Activated CD4-positive, alpha-beta memory T cell treated with anti-CD3 and anti-CD28 coated beads, Interleukin-2, amount 10 ng/mL, durations not matched to agents 7 days and 5 days (primary cell): ENCODE measurements around the gene QKI. TPM values are rescaled to one million over a fixed set of nuclear protein-coding genes. Genes with fewer than 3 reads are reported as not detected.
"Not testable (repeated sequence)": the region's sequence is repeated elsewhere in the genome, so short reads cannot be mapped to it uniquely, and the experiment has no call there.

Experiments
- CTCF ChIA-PET: fragments of 350-600 bp; sonication (Branson Sonifier 250); formaldehyde crosslinking; loops from one replicate; lab custom pipeline; 2021; ENCODE audit warnings: antibody characterized with exemption, inconsistent platforms; lab: Charles Lee
- POLR2A ChIA-PET: fragments of 350-600 bp; sonication (Branson Sonifier 250); formaldehyde crosslinking; loops from one replicate; lab custom pipeline; 2021; ENCODE audit warnings: antibody characterized with exemption; lab: Charles Lee
- DNase-seq: peaks from one replicate; pipeline ENCODE4 v3.0.0-alpha.2; 2020
- H3K27ac Mint-ChIP-seq: one replicate; pipeline ENCODE4 v1.8.0; 2021; ENCODE audit warnings: mild to moderate bottlenecking, mixed read lengths
- H3K27me3 Mint-ChIP-seq: one replicate; pipeline ENCODE4 v1.8.0; 2021; ENCODE audit warnings: mixed read lengths
- H3K36me3 Mint-ChIP-seq: one replicate; pipeline ENCODE4 v1.8.0; 2021; ENCODE audit warnings: low read depth, mixed read lengths
- H3K4me1 Mint-ChIP-seq: one replicate; pipeline ENCODE4 v1.8.0; 2021; ENCODE audit warnings: mixed read lengths
- H3K4me3 Mint-ChIP-seq: one replicate; pipeline ENCODE4 v1.8.0; 2021; ENCODE audit warnings: mild to moderate bottlenecking, mixed read lengths
- H3K9me3 Mint-ChIP-seq: one replicate; pipeline ENCODE4 v1.8.0; 2021; ENCODE audit warnings: mixed read lengths
- total RNA-seq, 2 experiments: library from RNA; stranded (reverse); gene quantifications; one replicate each; pipeline ENCODE4 v1.2.3, GENCODE V29; 2021

QKI gene
- total RNA-seq, 2 experiments from 2014 or later, result 67.6 to 74.6 TPM

GRCh38 chr6:163420289-163420614 is 5.7 kb downstream of the QKI start:
- ChIA-PET CTCF (interaction anchor here (0.6 kb wide), 1 partner anchor 96 kb away, joined by 3 read pairs; no protein-coding TSS in a partner anchor), POLR2A (interaction anchor here (0.7 kb wide), 1 partner anchor 40 kb away, joined by 3 read pairs; no protein-coding TSS in a partner anchor)
- H3K4me3 Mint-ChIP-seq, result no peak overlapping the region
- DNase-seq, result no peak
- no peak overlapping the region for H3K27ac Mint-ChIP-seq
- H3K36me3 Mint-ChIP-seq, result no peaks in the 10 kb centered on the region
- no peaks in the 10 kb centered on the region for H3K9me3 Mint-ChIP-seq
- H3K4me1 Mint-ChIP-seq, result peaks cover 35% of the 10 kb centered on the region
- H3K27me3 Mint-ChIP-seq, result no peaks in the 10 kb centered on the region

DNA sequence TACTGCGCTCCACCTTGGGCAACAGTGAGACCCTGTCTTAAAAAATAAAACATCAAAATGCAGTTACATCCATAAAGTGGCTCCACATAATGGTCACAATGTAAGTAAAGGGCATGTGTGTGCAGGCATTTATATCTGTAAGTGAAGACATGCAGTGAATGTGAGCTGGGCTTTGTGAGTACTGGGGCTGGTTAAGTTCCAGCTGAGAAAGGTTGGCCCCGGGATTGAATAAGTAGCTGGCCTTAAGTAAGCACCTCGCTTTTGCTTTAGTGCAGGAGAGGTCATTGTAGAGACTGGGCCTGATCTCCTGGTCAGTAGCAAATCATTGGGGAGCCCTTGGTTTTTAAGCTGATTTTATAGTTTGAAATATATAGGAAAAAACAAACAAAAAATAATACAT is 8.0 kb downstream of the QKI start:
- Mint-ChIP-seq H3K27ac (no peak overlapping the region), H3K4me1 (peaks cover 25% of the 10 kb centered on the region), H3K27me3 (no peaks in the 10 kb centered on the region), H3K9me3 (no peaks in the 10 kb centered on the region), H3K36me3 (no peaks in the 10 kb centered on the region), H3K4me3 (no peak overlapping the region)
- POLR2A ChIA-PET, result no interaction called here
- no peak for DNase-seq
- CTCF ChIA-PET, result no interaction called here

DNA sequence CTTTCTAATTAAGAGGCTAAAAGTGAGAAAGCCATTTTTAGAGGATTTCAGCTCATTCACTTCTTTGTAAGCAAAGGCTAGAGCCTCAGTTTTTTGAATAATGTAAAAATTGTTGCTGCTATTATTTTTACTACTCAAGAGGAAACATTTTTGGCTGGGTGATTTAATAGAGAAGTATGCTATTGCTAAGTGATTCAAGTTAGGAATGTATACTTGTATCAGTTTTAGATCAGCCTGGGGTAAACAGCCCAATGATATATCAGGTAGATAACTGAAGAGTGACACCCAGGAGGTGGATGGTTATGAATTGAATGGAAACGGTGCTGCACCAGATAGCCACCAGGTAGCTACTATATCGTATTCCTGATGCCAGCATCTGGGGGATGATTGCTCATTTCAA is 9.2 kb downstream of the QKI start:
- Mint-ChIP-seq H3K27ac (no peak overlapping the region), H3K4me1 (peaks cover 16% of the 10 kb centered on the region), H3K27me3 (no peaks in the 10 kb centered on the region), H3K4me3 (no peak overlapping the region), H3K36me3 (no peaks in the 10 kb centered on the region), H3K9me3 (no peaks in the 10 kb centered on the region)
- no peak for DNase-seq
- ChIA-PET POLR2A (no interaction called here), CTCF (no interaction called here)

DNA sequence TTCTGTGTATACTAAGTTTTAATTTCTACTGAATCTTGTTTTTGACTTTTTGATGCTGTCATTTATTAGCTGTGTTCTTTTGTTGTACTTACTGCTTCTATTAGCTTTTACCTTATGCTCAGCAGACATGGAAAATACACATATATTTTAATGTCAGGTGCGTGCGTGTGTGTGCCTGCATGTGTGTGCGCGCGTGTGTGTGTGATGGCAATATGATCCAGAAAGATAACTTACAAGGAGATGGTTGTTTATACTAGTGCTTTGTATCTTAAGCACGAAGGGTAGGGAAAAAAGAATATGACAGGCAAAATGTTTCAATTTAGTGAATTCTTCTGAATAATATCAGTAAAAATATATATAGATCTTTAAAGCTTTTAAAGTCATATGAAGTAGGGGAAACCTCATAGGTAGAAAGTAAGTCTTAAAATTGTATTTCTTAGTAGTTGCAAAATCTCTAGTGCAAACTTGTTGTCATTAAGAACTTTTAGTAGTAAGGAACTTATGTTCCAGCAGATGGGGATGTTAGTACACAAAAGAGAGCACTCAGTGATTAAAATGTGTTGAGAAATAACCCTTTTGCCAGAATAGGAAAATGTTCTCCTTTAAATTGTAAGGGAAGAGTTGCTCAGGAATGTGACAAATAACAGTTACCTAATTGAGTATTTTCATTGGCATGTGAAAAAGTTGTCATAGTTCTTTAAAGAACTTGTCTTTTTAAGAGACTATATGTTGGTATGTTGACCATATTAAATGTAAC is 13.2 kb downstream of the QKI start:
- POLR2A ChIA-PET, result no interaction called here
- H3K36me3 Mint-ChIP-seq, result no peaks in the 10 kb centered on the region
- DNase-seq, result no peak
- peaks cover 1% of the 10 kb centered on the region for H3K4me1 Mint-ChIP-seq
- no peaks in the 10 kb centered on the region for H3K9me3 Mint-ChIP-seq
- no peak overlapping the region for H3K27ac Mint-ChIP-seq
- no peak overlapping the region for H3K4me3 Mint-ChIP-seq
- no peaks in the 10 kb centered on the region for H3K27me3 Mint-ChIP-seq
- CTCF ChIA-PET, result interaction anchor here (0.6 kb wide), 1 partner anchor 434 kb away, joined by 3 read pairs; no protein-coding TSS in a partner anchor

- no peaks in the 10 kb centered on the region for H3K36me3 Mint-ChIP-seq
- ChIA-PET POLR2A (no interaction called here), CTCF (interaction anchor here (1.0 kb wide), 1 partner anchor 126 kb away, joined by 3 read pairs; no protein-coding TSS in a partner anchor)
- peaks cover 2% of the 10 kb centered on the region for H3K4me1 Mint-ChIP-seq
- no peaks in the 10 kb centered on the region for H3K27me3 Mint-ChIP-seq
- H3K27ac Mint-ChIP-seq, result no peak overlapping the region
- DNase-seq, result no peak
- H3K9me3 Mint-ChIP-seq, result no peaks in the 10 kb centered on the region
- H3K4me3 Mint-ChIP-seq, result no peak overlapping the region
These were observed 13.9 kb downstream of the QKI start for GRCh38 chr6:163428373-163428772.

GRCh38 chr6:163429858-163430448 is 15.4 kb downstream of the QKI start:
- peaks cover 2% of the 10 kb centered on the region for H3K4me1 Mint-ChIP-seq
- ChIA-PET POLR2A (interaction anchor here (1.0 kb wide), 1 partner anchor 15 kb away, joined by 3 read pairs; no protein-coding TSS in a partner anchor), CTCF (no interaction called here)
- no peak for DNase-seq
- no peak overlapping the region for H3K4me3 Mint-ChIP-seq
- H3K36me3 Mint-ChIP-seq, result no peaks in the 10 kb centered on the region
- no peaks in the 10 kb centered on the region for H3K9me3 Mint-ChIP-seq
- no peaks in the 10 kb centered on the region for H3K27me3 Mint-ChIP-seq
- H3K27ac Mint-ChIP-seq, result no peak overlapping the region

DNA sequence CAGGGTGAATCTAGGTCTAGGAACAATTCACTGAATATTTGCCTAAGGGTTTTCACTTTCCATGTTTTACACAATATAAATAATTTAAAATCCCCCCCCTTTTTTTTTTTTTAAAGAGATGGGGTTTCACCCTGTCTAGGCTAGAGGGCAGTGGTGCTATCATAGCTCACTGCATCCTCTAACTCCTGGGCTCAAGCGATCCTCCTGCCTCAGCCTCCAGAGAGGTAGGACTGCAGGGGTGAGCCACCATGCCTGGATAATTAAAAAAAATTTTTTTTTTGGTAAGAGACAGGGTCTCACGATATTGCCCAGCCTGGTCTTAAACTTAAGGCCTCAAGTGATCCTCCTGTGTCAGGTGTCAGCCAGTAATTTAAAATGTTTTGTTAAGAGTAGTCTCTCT is 17.8 kb downstream of the QKI start:
- Mint-ChIP-seq H3K36me3 (no peaks in the 10 kb centered on the region), H3K4me1 (peaks cover 3% of the 10 kb centered on the region), H3K4me3 (no peak overlapping the region), H3K9me3 (no peaks in the 10 kb centered on the region), H3K27me3 (no peaks in the 10 kb centered on the region), H3K27ac (no peak overlapping the region)
- no peak for DNase-seq
- ChIA-PET POLR2A (no interaction called here), CTCF (no interaction called here)

DNA sequence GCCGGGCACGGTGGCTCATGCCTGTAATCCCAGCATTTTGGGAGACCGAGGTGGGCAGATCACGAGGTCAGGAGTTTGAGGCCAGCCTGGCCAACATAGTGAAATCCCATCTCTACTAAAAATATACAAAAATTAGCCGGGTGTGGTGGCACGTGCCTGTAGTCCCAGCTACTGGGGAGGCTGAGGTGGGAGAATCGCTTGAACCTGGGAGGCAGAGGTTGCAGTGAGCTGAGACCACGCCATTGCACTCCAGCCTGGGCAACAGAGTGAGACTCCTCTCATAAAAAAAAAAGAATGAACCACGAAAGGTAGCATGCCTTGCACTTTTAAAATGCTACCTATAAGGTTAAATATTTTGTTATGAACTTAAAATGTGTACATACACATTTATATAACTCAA is 19.0 kb downstream of the QKI start:
- POLR2A ChIA-PET, H3K36me3 Mint-ChIP-seq, CTCF ChIA-PET: not testable (repeated sequence)

DNA sequence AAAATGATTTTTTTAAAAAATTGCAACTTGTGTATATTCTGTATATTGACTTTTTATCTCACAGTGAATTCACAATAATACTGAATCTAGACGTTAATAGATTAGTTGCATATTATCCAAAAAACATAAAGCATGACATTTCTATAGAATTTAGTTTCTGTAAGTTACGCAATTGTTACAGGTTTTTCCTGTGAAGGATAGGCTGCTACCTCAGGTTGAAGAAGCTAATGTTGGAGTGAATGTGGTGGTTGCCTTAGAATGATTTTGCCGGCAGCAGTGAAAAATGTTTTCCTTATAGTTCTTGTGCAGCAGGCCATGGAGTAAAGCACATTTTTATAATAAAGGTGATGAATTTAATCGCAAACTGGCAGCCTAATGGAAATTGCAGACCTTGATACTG is 20.5 kb downstream of the QKI start:
- Mint-ChIP-seq H3K36me3 (no peaks in the 10 kb centered on the region), H3K27ac (peak overlapping the region; percentile 8), H3K9me3 (no peaks in the 10 kb centered on the region), H3K4me3 (no peak overlapping the region), H3K27me3 (no peaks in the 10 kb centered on the region), H3K4me1 (peaks cover 12% of the 10 kb centered on the region)
- CTCF ChIA-PET, result no interaction called here
- POLR2A ChIA-PET, result no interaction called here
- no peak for DNase-seq

More for the DNA sequence above, 19.0 kb downstream of the QKI start:
- H3K27me3 Mint-ChIP-seq, H3K4me1 Mint-ChIP-seq, H3K4me3 Mint-ChIP-seq, DNase-seq, H3K27ac Mint-ChIP-seq, H3K9me3 Mint-ChIP-seq: not testable (repeated sequence)

DNA sequence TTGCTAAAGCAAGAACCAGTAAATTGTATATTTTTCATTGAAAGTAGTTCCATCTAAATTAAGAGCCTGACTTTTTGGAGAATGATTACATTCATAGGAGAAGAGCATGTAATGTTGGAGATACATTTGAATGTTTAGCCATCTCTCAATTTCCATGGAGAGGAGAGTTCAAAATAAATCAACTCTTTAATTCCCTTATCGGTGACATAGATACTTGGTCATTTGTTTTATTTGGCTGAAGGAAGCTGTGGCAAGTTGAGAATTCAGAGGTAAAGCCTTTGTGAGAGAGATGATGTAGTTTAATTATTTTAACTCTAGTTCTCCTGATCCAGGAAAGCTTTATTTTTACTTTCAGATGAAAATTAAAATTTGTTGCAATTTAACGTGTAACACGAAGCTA is 22.3 kb downstream of the QKI start:
- ChIA-PET CTCF (no interaction called here), POLR2A (interaction anchor here (0.9 to 1.0 kb wide), 2 partner anchors 12 to 21 kb away, joined by 3 to 4 read pairs; no protein-coding TSS in a partner anchor)
- Mint-ChIP-seq H3K4me3 (no peak overlapping the region), H3K27ac (no peak overlapping the region), H3K27me3 (no peaks in the 10 kb centered on the region), H3K4me1 (peaks cover 12% of the 10 kb centered on the region), H3K36me3 (no peaks in the 10 kb centered on the region), H3K9me3 (no peaks in the 10 kb centered on the region)
- no peak for DNase-seq

DNA sequence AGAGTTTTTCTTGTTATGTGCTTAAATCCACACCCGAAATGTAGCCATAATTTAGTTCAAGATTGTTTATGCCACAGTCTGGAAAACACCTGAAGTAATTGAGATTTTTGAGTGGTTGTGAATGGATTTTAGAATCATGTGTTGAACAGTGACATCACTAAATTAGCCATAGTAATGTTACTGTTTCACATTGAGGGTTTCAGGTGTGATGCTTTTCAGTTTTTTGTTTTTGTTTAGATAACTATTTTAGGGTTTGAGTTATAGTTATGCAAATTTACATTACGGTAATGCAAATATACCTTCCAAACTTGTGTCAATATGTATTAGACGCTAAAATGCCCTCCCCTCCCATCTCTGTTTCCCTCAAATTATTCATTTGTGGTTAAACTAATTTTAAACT is 22.9 kb downstream of the QKI start:
- Mint-ChIP-seq H3K36me3 (no peaks in the 10 kb centered on the region), H3K27ac (no peak overlapping the region), H3K9me3 (no peaks in the 10 kb centered on the region), H3K4me3 (no peak overlapping the region), H3K27me3 (no peaks in the 10 kb centered on the region), H3K4me1 (peaks cover 15% of the 10 kb centered on the region)
- no peak for DNase-seq
- CTCF ChIA-PET, result no interaction called here
- POLR2A ChIA-PET, result interaction anchor here (0.9 to 1.0 kb wide), 2 partner anchors 13 to 21 kb away, joined by 3 to 4 read pairs; no protein-coding TSS in a partner anchor

- Mint-ChIP-seq H3K27me3 (no peaks in the 10 kb centered on the region), H3K36me3 (no peaks in the 10 kb centered on the region), H3K4me1 (peaks cover 14% of the 10 kb centered on the region), H3K9me3 (no peaks in the 10 kb centered on the region), H3K27ac (no peak overlapping the region), H3K4me3 (no peak overlapping the region)
- ChIA-PET POLR2A (no interaction called here), CTCF (no interaction called here)
- DNase-seq, result no peak
These were observed 23.9 kb downstream of the QKI start for GRCh38 chr6:163438298-163438939.

DNA sequence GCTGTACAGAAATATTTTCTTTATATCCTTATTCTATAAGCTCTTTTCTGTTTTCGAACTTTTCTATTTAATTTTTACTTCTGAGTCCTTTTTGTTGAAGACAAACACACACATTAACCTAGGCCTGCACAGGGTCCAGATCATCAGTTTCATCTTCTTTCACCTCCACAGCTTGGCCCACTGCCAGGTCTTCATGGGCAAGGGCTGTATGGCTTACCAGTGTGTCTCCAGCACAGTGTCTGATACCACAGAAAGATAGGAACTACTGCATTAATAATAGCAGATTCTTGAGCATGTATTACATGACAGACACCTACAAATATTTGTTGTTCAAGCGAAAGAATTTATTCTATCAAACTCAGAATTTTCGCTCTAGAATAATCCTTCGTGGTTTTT is 24.4 kb downstream of the QKI start:
- ChIA-PET CTCF (no interaction called here), POLR2A (no interaction called here)
- DNase-seq, result no peak
- Mint-ChIP-seq H3K36me3 (no peaks in the 10 kb centered on the region), H3K27me3 (no peaks in the 10 kb centered on the region), H3K27ac (no peak overlapping the region), H3K9me3 (no peaks in the 10 kb centered on the region), H3K4me1 (peaks cover 14% of the 10 kb centered on the region), H3K4me3 (no peak overlapping the region)
